HG03175 (cell line): ENCODE results near the gene GNA15.
"Not testable (repeated sequence)": the region's sequence is repeated elsewhere in the genome, so short reads cannot be mapped to it uniquely, and the experiment has no call there.

Source experiments
- ATAC-seq: cut with Tn5 transposase; IDR thresholded peaks from one replicate; pipeline ENCODE4 v1.9.1; 2021; ENCODE audit warnings: mild to moderate bottlenecking, moderate library complexity; ENCODE audit not compliant: unreplicated experiment

Gene GNA15

GRCh38 chr19:3135961-3136683 lies at the start of gene GNA15:
Gene GNA15 (plus strand): TSS chr19:3136033. CDS start chr19:3136451, 418 bp downstream.
- ATAC-seq: no peak

GRCh38 chr19:3087769-3088168 lies 48.1 kb upstream of the GNA15 start:
- ATAC-seq: no peak

DNA sequence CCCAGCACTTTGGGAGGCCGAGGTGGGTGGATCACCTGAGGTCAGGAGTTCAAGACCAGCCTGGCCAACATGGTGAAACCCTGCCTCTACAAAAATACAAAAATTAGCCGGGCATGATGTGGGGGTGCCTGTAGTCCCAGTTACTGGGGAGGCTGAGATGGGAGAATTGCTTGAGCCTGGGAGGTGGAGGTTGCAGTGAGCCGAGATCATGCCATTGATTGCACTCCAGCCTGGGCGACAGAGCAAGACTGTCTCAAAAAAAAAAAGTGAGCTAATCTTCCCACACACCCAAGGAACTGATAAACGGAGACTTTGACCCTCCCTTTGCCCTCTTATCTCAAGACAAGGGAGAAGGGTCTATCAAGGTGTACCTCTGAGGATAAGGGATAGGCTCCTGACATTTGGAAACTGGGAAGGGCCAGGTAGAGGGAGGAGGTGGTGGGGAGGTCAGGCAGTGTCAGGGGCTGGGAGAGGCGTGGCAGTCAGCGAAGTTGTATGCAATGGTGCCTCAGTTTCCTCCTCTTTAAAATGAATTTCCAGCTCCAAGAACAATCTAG lies 46.5 kb upstream of the GNA15 start:
- ATAC-seq: not testable (repeated sequence)

- peak; percentile 17 for ATAC-seq
Measured at GRCh38 chr19:3094601-3095440, 41.0 kb upstream of the GNA15 start.

GRCh38 chr19:3095441-3096191 lies 40.2 kb upstream of the GNA15 start:
- no peak for ATAC-seq

DNA sequence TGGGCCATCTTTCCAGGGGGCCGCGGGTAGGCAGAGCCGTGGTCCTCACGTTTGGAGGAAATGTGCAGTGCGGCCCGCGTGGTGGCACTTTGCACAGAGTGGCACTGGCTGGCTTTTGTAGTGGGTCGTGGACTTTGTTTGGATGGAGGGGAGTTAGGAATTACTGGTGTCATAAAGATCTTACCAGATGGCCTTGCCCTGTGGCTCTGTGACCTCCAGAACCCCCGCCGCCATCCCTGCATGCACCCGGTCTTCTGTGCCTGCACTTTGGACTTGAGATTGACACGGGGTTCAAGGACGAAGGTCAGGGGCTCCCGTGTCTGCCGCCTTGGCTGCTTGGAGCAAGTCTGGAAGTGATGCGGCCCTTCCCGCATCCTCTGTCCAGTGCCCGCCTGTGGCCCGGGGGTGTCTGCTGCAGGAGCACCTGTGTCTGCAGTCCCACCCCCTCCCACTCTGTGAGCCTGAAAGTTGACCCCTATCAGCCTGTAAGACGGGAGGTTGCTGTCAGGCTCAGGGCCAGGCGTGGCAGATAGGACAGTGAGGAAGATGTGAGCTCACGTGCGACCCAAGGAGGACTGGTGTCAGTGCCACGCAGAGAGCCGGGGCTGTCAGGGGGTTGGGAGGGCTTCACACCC lies 39.4 kb upstream of the GNA15 start:
- no peak for ATAC-seq

GRCh38 chr19:3096902-3097326 lies 38.9 kb upstream of the GNA15 start:
- ATAC-seq: no peak

GRCh38 chr19:3097442-3097871 lies 38.4 kb upstream of the GNA15 start:
- ATAC-seq: no peak

GRCh38 chr19:3098141-3098514 lies 37.7 kb upstream of the GNA15 start:
- ATAC-seq: no peak

DNA sequence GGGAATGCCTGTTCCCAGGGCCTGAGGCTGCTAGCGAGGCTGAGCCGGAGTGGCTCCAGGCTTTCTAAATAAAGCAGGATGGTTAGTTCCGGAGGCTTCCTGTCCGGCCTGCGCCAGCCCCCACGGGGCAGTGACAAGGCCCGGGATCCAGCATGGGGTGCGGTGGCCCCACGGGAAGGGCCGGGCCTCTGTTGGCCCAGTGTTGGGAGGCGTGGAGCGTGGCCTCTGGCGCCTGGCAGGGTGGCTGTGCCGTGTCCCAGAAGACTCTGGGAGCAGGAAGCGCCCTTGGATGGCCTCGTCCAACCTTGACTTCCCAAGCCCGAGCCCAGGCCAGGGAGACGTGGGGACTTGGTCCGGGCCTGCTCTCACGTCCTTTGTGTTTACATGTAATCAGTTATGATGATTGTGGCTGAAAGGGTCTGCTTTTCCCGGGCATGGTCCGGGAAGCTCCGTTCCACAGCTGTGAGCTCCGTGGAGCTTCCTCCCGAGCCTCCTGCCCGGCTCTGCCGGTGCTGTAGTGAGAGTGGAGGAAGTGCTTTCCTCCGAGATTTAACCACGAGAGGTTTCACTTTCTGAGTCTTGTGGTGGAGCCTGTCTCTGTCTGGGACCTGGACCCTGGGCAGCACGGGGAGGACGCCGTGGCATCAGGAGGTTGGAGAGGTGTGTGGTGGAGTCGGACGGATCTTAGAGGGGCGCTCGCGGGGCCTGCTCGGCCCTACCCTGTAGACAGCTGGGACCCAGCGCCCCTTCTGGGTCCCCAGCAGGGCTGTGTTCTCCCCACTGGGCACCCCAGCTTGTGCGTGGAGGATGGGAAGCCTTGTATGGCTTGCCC lies 37.1 kb upstream of the GNA15 start:
- ATAC-seq: no peak

DNA sequence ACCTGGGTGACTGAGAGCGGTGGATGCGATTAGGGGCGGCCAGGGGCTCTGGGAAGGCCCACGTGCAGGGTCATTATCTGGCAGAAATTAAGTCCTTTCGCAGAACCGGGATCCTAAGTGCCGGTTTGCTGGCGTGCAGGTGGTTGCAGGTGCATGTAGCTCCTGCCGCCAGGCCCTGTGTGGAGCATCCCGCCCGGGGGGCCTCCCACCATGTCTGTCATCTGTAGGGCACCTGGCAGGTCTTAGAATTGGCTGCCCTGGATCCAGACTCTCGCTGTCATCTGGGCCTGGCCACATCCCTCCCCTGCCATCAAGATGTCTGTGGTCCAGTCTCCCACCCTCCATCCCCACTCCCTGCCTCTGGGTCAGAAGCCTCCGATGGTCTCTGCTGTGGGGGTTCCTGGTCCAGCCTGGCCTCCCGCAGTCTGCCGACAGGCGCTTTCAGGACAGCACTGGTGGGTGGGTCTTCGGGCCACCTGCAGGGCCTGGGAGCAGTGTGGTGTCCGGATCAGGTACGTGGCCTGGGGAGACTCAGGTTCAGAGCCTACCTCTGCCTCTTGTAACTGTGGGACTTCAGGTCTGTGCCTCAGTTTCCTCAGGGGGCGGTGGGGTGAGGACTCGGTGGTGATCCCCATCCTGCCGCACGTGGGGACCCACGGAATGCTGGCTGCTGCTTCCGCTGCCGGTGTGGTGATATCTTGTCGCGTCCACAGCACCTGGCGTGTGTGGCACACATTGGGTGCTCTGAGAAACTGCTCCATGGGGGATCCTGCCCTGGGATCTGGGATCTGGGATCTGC lies 36.3 kb upstream of the GNA15 start:
- no peak for ATAC-seq

DNA sequence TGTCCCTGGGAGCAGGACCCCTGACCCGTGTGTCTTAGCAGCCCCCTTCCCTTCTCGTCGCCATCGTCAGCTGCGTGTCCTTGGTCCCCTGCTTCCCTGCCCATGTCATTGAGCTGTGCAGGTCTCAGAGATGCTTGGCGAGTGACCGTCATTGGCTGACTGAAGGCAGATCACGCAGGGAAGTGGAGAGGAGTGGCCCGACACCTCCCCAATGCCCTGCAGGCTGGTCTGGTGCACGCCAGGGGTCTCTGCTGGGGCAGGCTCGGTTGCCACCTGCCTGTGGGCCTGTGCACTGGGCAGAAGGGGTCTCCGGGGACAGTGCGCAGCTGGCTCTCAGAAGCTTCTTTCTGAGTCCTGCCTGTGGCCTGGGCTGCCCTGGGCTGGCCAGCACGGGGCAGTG lies 35.5 kb upstream of the GNA15 start:
- no peak for ATAC-seq

GRCh38 chr19:3100747-3101730 lies 34.8 kb upstream of the GNA15 start:
- no peak for ATAC-seq

- no peak for ATAC-seq
Measured at GRCh38 chr19:3102239-3103140, 33.3 kb upstream of the GNA15 start.

GRCh38 chr19:3104708-3104983 lies 31.2 kb upstream of the GNA15 start:
- ATAC-seq: no peak

- no peak for ATAC-seq
Measured at GRCh38 chr19:3105641-3106508, 30.0 kb upstream of the GNA15 start.
